ENCODE results near the gene NTM. TPM values are rescaled to one million over a fixed set of nuclear protein-coding genes. Genes with fewer than 3 reads are reported as not detected.

The NTM gene
- total and polyA plus RNA-seq, 2 experiments from 2014 or later, result 2.2 to 4.9 TPM

- Histone ChIP-seq H3K27me3 (peaks cover 4% of the 10 kb centered on the region), H3K27ac (no peak overlapping the region), H2AFZ (no peak overlapping the region), H3K79me2 (no peaks in the 10 kb centered on the region), H3K36me3 (replicated peaks; ENCODE audit: insufficient read depth, low read depth) (no peaks in the 10 kb centered on the region), H3K9me3 (ENCODE audit: low read depth) (no peaks in the 10 kb centered on the region), H4K20me1 (ENCODE audit: insufficient read depth, poor library complexity, severe bottlenecking) (no peaks in the 10 kb centered on the region), H3K4me2 (no peak overlapping the region), H3K4me3 (no peak overlapping the region), H3K9me2 (replicated peaks; ENCODE audit: insufficient read depth) (no peaks in the 10 kb centered on the region), H3K4me1 (ENCODE audit: insufficient read depth) (no peaks in the 10 kb centered on the region)
- 87% methylated on average over 5 of the region's 5 CpGs for WGBS (ENCODE audit: low lambda C conversion rate, missing lambda C conversion rate)
- DNase-seq (ENCODE audit: low spot score), result no peak
- TF ChIP-seq CTCF (IDR thresholded peaks at IDR 0.05; ENCODE audit: poor library complexity), result no peak
- no peak for TF ChIP-seq EZH2 (IDR thresholded peaks at IDR 0.05; ENCODE audit: borderline replicate concordance)
- no peak for TF ChIP-seq EZH2phosphoT487 (IDR thresholded peaks at IDR 0.05; ENCODE audit: low read depth, severe bottlenecking, unreplicated experiment)
These were observed 605.2 kb downstream of the NTM start for GRCh38 chr11:131975619-131976018.

- H3K27me3 ChIP-seq, result peaks cover 4% of the 10 kb centered on the region
- no peak overlapping the region for H2AFZ ChIP-seq
- DNase-seq (ENCODE audit: low spot score), result no peak
- no peaks in the 10 kb centered on the region for H3K9me3 ChIP-seq (ENCODE audit: low read depth)
- no peak overlapping the region for H3K4me2 ChIP-seq
- H3K36me3 ChIP-seq (replicated peaks; ENCODE audit: insufficient read depth, low read depth), result no peaks in the 10 kb centered on the region
- H3K9me2 ChIP-seq (replicated peaks; ENCODE audit: insufficient read depth), result no peaks in the 10 kb centered on the region
- TF ChIP-seq EZH2 (IDR thresholded peaks at IDR 0.05; ENCODE audit: borderline replicate concordance), result no peak
- no peak for TF ChIP-seq EZH2phosphoT487 (IDR thresholded peaks at IDR 0.05; ENCODE audit: low read depth, severe bottlenecking, unreplicated experiment)
- no peak for TF ChIP-seq CTCF (IDR thresholded peaks at IDR 0.05; ENCODE audit: poor library complexity)
- H3K79me2 ChIP-seq, result no peaks in the 10 kb centered on the region
- no peaks in the 10 kb centered on the region for H3K4me1 ChIP-seq (ENCODE audit: insufficient read depth)
- H3K27ac ChIP-seq, result no peak overlapping the region
- H3K4me3 ChIP-seq, result no peak overlapping the region
- no peaks in the 10 kb centered on the region for H4K20me1 ChIP-seq (ENCODE audit: insufficient read depth, poor library complexity, severe bottlenecking)
- WGBS (ENCODE audit: low lambda C conversion rate, missing lambda C conversion rate), result 73% methylated on average over 3 of the region's 3 CpGs
These were observed 605.6 kb downstream of the NTM start for GRCh38 chr11:131976021-131976420.

- Histone ChIP-seq H4K20me1 (ENCODE audit: insufficient read depth, poor library complexity, severe bottlenecking) (no peaks in the 10 kb centered on the region), H3K4me3 (no peak overlapping the region), H3K4me1 (ENCODE audit: insufficient read depth) (no peaks in the 10 kb centered on the region), H3K27ac (no peak overlapping the region), H3K4me2 (no peak overlapping the region), H3K9me3 (ENCODE audit: low read depth) (no peaks in the 10 kb centered on the region), H3K27me3 (peaks cover 4% of the 10 kb centered on the region), H3K36me3 (replicated peaks; ENCODE audit: insufficient read depth, low read depth) (no peaks in the 10 kb centered on the region), H2AFZ (no peak overlapping the region), H3K79me2 (no peaks in the 10 kb centered on the region), H3K9me2 (replicated peaks; ENCODE audit: insufficient read depth) (no peaks in the 10 kb centered on the region)
- no peak for TF ChIP-seq CTCF (IDR thresholded peaks at IDR 0.05; ENCODE audit: poor library complexity)
- TF ChIP-seq EZH2phosphoT487 (IDR thresholded peaks at IDR 0.05; ENCODE audit: low read depth, severe bottlenecking, unreplicated experiment), result no peak
- WGBS (ENCODE audit: low lambda C conversion rate, missing lambda C conversion rate), result 76% methylated on average over 6 of the region's 6 CpGs
- DNase-seq (ENCODE audit: low spot score), result no peak
These were observed 606.8 kb downstream of the NTM start for GRCh38 chr11:131977231-131977630.

- no peak overlapping the region for H3K4me3 ChIP-seq
- 75% methylated on average over 3 of the region's 3 CpGs for WGBS (ENCODE audit: low lambda C conversion rate, missing lambda C conversion rate)
- H3K27ac ChIP-seq, result no peak overlapping the region
- H3K9me2 ChIP-seq (replicated peaks; ENCODE audit: insufficient read depth), result no peaks in the 10 kb centered on the region
- no peak overlapping the region for H3K4me2 ChIP-seq
- H3K9me3 ChIP-seq (ENCODE audit: low read depth), result no peaks in the 10 kb centered on the region
- H3K27me3 ChIP-seq, result peaks cover 4% of the 10 kb centered on the region
- no peak for TF ChIP-seq CTCF (IDR thresholded peaks at IDR 0.05; ENCODE audit: poor library complexity)
- no peak for TF ChIP-seq EZH2 (IDR thresholded peaks at IDR 0.05; ENCODE audit: borderline replicate concordance)
- TF ChIP-seq EZH2phosphoT487 (IDR thresholded peaks at IDR 0.05; ENCODE audit: low read depth, severe bottlenecking, unreplicated experiment), result no peak
- H3K4me1 ChIP-seq (ENCODE audit: insufficient read depth), result no peaks in the 10 kb centered on the region
- no peak for DNase-seq (ENCODE audit: low spot score)
- H3K79me2 ChIP-seq, result no peaks in the 10 kb centered on the region
- H3K36me3 ChIP-seq (replicated peaks; ENCODE audit: insufficient read depth, low read depth), result no peaks in the 10 kb centered on the region
- no peak overlapping the region for H2AFZ ChIP-seq
- no peaks in the 10 kb centered on the region for H4K20me1 ChIP-seq (ENCODE audit: insufficient read depth, poor library complexity, severe bottlenecking)
These were observed 607.4 kb downstream of the NTM start for GRCh38 chr11:131977854-131978253.

Data from hepatocyte (in vitro differentiated cells).